CD4-positive, alpha-beta T cell treated with Interleukin-17A for 1 hour (primary cell): Measurements from ENCODE around the gene CRISP2.

ENCODE experiments used
- DNase-seq: peaks from one replicate; pipeline ENCODE4 v3.0.0-alpha.2; 2020

CRISP2 gene

GRCh38 chr6:49653942-49654341, 59.4 kb downstream of the CRISP2 start:
- DNase-seq, result no peak

GRCh38 chr6:49653438-49653837, 59.9 kb downstream of the CRISP2 start:
- no peak for DNase-seq

GRCh38 chr6:49651239-49651638, 62.1 kb downstream of the CRISP2 start:
- no peak for DNase-seq

- no peak for DNase-seq
Measured at GRCh38 chr6:49649988-49650387, 63.4 kb downstream of the CRISP2 start.

- DNase-seq, result no peak
Measured at GRCh38 chr6:49648036-49648435, 65.3 kb downstream of the CRISP2 start.

GRCh38 chr6:49647476-49647875, 65.9 kb downstream of the CRISP2 start:
- DNase-seq, result no peak

GRCh38 chr6:49646942-49647341, 66.4 kb downstream of the CRISP2 start:
- DNase-seq, result no peak

- no peak for DNase-seq
Measured at GRCh38 chr6:49646130-49646824, 67.1 kb downstream of the CRISP2 start.

GRCh38 chr6:49645139-49645538, 68.2 kb downstream of the CRISP2 start:
- DNase-seq, result no peak
